ENCODE data around the gene SLC10A4.
"Not testable (repeated sequence)": the region's sequence is repeated elsewhere in the genome, so short reads cannot be mapped to it uniquely, and the experiment has no call there.

DNA sequence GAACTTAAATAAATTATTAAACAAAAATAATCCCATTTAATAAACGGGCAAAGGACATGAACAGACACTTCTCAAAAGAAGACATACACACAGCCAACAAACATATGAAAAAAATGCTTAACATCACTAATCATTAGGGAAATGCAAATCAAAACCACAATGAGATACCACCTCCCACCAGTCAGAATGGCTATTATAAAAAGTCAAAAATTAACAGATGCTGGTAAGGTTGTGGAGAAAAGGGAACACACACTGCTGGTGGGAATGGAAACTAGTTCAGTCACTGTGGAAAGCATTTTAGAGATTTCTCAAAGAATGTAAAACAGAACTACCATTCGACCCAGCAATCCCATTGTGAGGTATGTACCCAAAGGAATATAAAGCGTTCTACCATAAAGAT is 31.5 kb upstream of the SLC10A4 start:
- not testable (repeated sequence) for TF ChIP-seq CTCF (conservative IDR thresholded peaks at IDR 0.05; ENCODE audit: low read depth in 2 of 2); EZH2phosphoT487 (IDR thresholded peaks at IDR 0.05; ENCODE audit: unreplicated experiment); CREB1 (CRISPR knock-in tag; IDR thresholded peaks at IDR 0.05; ENCODE audit: low read depth)

All from GM23338 (cell line).